ENCODE results near the gene TMEM184B. TPM values are rescaled to one million over a fixed set of nuclear protein-coding genes. Genes with fewer than 3 reads are reported as not detected.

TMEM184B gene
- total and polyA plus RNA-seq, 10 of the 15 experiments (the other 5 are each of a cell fraction or from before 2014, with no cell fraction given): 0.56 to 22.4 (median 7.9) TPM

DNA sequence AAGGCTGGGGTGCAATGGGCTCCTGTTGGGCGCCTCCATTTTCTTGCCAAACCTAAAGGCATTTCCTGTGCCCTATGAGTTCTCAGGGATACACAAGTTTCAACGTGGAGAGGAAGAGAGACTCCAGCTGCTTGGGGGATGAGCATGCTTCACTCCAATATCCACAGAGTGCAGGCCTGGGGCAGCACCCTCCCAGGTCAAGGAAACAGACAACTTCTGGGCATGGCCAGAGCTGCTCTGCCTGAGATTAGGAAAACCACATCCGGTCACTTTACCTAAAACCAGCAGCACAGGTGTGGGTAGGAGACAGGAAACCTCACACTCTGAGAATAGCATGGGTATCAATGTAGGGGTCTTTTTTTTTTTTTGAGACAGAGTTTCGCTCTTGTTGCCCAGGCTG is 28.7 kb downstream of the TMEM184B start (continued):
- TF ChIP-seq, protein P1, sequence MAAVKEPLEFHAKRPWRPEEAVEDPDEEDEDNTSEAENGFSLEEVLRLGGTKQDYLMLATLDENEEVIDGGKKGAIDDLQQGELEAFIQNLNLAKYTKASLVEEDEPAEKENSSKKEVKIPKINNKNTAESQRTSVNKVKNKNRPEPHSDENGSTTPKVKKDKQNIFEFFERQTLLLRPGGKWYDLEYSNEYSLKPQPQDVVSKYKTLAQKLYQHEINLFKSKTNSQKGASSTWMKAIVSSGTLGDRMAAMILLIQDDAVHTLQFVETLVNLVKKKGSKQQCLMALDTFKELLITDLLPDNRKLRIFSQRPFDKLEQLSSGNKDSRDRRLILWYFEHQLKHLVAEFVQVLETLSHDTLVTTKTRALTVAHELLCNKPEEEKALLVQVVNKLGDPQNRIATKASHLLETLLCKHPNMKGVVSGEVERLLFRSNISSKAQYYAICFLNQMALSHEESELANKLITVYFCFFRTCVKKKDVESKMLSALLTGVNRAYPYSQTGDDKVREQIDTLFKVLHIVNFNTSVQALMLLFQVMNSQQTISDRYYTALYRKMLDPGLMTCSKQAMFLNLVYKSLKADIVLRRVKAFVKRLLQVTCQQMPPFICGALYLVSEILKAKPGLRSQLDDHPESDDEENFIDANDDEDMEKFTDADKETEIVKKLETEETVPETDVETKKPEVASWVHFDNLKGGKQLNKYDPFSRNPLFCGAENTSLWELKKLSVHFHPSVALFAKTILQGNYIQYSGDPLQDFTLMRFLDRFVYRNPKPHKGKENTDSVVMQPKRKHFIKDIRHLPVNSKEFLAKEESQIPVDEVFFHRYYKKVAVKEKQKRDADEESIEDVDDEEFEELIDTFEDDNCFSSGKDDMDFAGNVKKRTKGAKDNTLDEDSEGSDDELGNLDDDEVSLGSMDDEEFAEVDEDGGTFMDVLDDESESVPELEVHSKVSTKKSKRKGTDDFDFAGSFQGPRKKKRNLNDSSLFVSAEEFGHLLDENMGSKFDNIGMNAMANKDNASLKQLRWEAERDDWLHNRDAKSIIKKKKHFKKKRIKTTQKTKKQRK (IDR thresholded peaks at IDR 0.05; ENCODE audit: low read depth, low read length): no peak
- TF ChIP-seq SMAD5 (IDR thresholded peaks at IDR 0.05; ENCODE audit: low read depth) (no peak), ZNF384 (IDR thresholded peaks at IDR 0.05; ENCODE audit: borderline replicate concordance, low read depth, low read length) (no peak), IKZF2 (IDR thresholded peaks at IDR 0.05) (0 out of 4 replicates have a peak, but pooled peaks of 1 of the 2 experiments have one; percentile 17), IKZF1 (conservative IDR thresholded peaks at IDR 0.05) (no peak), HDAC2 (IDR thresholded peaks at IDR 0.05) (no peak)
- TF ChIP-seq, protein P2, sequence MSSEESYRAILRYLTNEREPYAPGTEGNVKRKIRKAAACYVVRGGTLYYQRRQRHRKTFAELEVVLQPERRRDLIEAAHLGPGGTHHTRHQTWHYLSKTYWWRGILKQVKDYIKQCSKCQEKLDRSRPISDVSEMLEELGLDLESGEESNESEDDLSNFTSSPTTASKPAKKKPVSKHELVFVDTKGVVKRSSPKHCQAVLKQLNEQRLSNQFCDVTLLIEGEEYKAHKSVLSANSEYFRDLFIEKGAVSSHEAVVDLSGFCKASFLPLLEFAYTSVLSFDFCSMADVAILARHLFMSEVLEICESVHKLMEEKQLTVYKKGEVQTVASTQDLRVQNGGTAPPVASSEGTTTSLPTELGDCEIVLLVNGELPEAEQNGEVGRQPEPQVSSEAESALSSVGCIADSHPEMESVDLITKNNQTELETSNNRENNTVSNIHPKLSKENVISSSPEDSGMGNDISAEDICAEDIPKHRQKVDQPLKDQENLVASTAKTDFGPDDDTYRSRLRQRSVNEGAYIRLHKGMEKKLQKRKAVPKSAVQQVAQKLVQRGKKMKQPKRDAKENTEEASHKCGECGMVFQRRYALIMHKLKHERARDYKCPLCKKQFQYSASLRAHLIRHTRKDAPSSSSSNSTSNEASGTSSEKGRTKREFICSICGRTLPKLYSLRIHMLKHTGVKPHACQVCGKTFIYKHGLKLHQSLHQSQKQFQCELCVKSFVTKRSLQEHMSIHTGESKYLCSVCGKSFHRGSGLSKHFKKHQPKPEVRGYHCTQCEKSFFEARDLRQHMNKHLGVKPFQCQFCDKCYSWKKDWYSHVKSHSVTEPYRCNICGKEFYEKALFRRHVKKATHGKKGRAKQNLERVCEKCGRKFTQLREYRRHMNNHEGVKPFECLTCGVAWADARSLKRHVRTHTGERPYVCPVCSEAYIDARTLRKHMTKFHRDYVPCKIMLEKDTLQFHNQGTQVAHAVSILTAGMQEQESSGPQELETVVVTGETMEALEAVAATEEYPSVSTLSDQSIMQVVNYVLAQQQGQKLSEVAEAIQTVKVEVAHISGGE (CRISPR knock-in tag; IDR thresholded peaks at IDR 0.05): no peak

Data from GM12878 (cell line).